ENCODE data around the gene FAM98B. TPM values are rescaled to one million over a fixed set of nuclear protein-coding genes. Genes with fewer than 3 reads are reported as not detected.

FAM98B gene
- total RNA-seq, 1 donor from 2014 or later = 5.5 TPM

DNA sequence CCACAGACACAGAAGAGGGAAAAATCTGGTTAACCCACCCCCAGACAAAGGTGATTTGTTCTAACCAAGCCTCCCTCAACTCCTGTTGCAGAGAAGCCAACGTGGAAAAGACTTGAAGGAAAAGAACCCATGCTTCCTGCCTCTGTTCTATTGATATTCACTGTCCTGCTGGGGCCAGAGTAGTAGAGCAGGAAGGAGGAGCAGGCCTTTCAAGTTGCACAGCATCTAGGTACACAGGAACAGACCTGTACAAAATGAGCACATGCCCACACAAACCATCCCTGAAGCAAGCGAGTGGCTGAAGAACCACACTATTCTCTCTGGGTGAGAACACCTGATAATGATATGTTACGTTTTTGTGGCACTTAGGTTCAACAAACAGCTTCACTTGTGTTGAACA is 80.8 kb downstream of the FAM98B start:
- DNase-seq (ENCODE audit: low spot score) (no peak), ATAC-seq (no peak)

DNA sequence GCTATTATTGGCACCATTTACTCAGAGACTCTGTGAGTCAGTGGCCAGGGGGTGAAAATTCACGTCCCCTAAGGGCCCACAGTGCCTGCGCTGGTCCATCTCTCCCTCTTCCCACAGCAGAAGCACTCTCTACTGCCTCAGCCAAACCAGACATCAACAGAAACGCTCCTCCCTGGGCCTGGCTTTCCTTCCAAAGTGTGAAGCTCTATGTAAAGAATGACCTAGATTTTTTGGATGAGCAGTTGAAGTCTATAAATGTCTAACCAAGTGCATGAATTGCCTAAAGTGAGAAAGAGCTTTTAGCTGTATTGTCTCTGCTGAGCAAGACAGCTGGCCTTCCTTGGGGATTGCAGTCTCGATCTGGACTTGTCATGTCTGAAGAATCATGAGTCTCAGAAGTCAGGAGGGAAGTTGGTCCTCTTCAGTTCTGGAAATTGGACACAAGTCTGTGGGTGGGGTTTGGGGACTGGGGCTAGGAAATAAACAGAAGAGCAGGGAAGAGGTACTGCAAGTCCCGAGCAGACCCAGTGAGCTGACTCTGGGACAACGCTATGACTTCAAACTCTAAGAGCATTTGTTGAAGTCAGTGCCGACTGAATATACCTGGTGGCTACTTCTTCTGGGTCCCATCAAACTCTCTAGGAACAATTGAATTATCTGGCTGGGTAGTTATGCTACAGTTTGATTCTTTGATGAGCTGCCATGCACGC is 81.7 kb downstream of the FAM98B start:
- DNase-seq (ENCODE audit: low spot score) = no peak
- ATAC-seq = no peak

DNA sequence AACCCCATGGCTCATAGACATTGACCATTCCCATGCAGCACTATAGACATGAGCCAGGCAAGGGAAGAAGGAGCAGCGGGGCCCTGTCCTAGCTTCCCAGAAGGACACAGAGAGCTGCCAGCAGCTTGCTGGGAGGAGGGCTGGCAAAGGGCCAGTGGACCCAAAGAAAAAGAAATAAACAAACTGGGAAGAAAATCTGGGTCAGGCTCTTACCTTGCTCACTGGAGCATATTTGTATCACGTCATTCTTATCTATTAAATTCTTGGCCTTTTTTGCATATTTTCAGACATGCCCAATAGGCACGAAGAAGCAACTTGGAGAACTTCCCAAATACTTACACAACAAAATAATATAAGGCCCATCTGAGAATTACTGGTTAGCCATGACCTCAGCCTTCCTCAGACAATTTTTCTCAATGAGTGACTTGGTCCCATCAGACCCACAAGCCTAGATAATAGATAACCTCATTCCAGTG is 82.3 kb downstream of the FAM98B start:
- DNase-seq (ENCODE audit: low spot score) = no peak
- no peak for ATAC-seq

Other genes starting within 250 kb of the FAM98B start
- 4.2 TPM for gene SPRED1, start 201.3 kb upstream of the FAM98B start, total RNA-seq
- 0.28 TPM for gene RASGRP1, start 110.7 kb downstream of the FAM98B start, total RNA-seq

Measured in left lobe of liver (tissue), 2 donors.